K562 (cell line): ENCODE data around the gene MCM7. TPM values are rescaled to one million over a fixed set of nuclear protein-coding genes. Genes with fewer than 3 reads are reported as not detected.

ENCODE experiments used
- CEBPB ChIP-seq: fragments of 450-650 bp; IDR thresholded peaks from 2 replicates; pipeline ENCODE4 v1.6.1; 2016; ENCODE audit warnings: missing genetic modification characterization, missing compliant biosample characterization
- DDX20 ChIP-seq: fragments of 450-650 bp; IDR thresholded peaks from 2 replicates; pipeline ENCODE4 v1.6.1; 2016; ENCODE audit warnings: missing genetic modification characterization, low read depth, mild to moderate bottlenecking, missing compliant biosample characterization, moderate library complexity
- FOSL1 ChIP-seq: fragments of 200-800 bp; sonication (Bioruptor generic); conservative IDR thresholded peaks from 2 replicates; pipeline ENCODE4 v1.6.1; 2016; ENCODE audit warnings: missing genetic modification characterization, missing compliant biosample characterization
- FOXJ3 ChIP-seq: sonication (generic); formaldehyde crosslinking; IDR thresholded peaks from 2 replicates; pipeline ENCODE4 v1.4.0; 2020; ENCODE audit warnings: mild to moderate bottlenecking, missing genetic modification reagents
- HMG20A ChIP-seq: fragments of 450-650 bp; formaldehyde crosslinking; conservative IDR thresholded peaks from 2 replicates; pipeline ENCODE4 v1.4.0; 2020; ENCODE audit warnings: mild to moderate bottlenecking, mixed read lengths
- TSC22D4 ChIP-seq: fragments of 450-650 bp; IDR thresholded peaks from 2 replicates; pipeline ENCODE4 v1.6.1; 2016; ENCODE audit warnings: missing genetic modification characterization, missing biosample characterization, control low read depth
- ZC3H11A ChIP-seq: IDR thresholded peaks from 2 replicates; pipeline ENCODE4 v1.6.1; 2012; ENCODE audit warnings: low read depth, low read length, improper control_type of control experiment
- ZNF121 ChIP-seq: sonication (generic); formaldehyde crosslinking; conservative IDR thresholded peaks from 2 replicates; pipeline ENCODE4 v1.8.0; 2022; ENCODE audit warnings: missing genetic modification reagents
- polyA plus RNA-seq, 8 experiments: library from polyadenylated mRNA; depleted of rRNA in 4 of 8; stranded (reverse) in 5 of 8; unstranded in 3 of 8; fragments of >200 nt; fragmentation: Nextera tagmentation in 2 of 8; fragmentation: Illumina TruSeq in 1 of 8; extraction: Ambion mirVana in 2 of 8; extraction: Trizol in 1 of 8; gene quantifications; 2 replicates each; pipeline versions ENCODE4 v1.2.1 to v1.2.3, GENCODE V29; 2011 to 2014; ENCODE audit warnings: inconsistent platforms in 1 of 8, missing spikeins in 1 of 8
- total RNA-seq, 7 experiments: library from RNA; depleted of rRNA in 6 of 7; stranded (reverse); fragments of >200 nt in 6 of 7; fragmentation: Illumina TruSeq in 2 of 7; extraction: Trizol in 2 of 7; gene quantifications; 2 replicates each; pipeline versions ENCODE4 v1.2.1 to v1.2.3, GENCODE V29; 2011 to 2021; ENCODE audit warnings: low replicate concordance in 1 of 7
- TF ChIP-seq, protein P1 (sequence below): fragments of 250-450 bp; sonication (Bioruptor Pico); IDR thresholded peaks from 2 replicates; pipeline ENCODE4 v1.5.0; 2021
- TF ChIP-seq, protein P2 (sequence below): fragments of 200-800 bp; sonication (Bioruptor generic); IDR thresholded peaks from 2 replicates; pipeline ENCODE4 v1.6.1; 2016; ENCODE audit warnings: missing genetic modification characterization, missing compliant biosample characterization
- TF ChIP-seq, protein P3 (sequence below): sonication (generic); formaldehyde crosslinking; IDR thresholded peaks from 2 replicates; pipeline ENCODE4 v1.9.0; 2022; ENCODE audit warnings: mild to moderate bottlenecking, missing genetic modification reagents
- TF ChIP-seq, protein P4 (sequence below): sonication (generic); formaldehyde crosslinking; IDR thresholded peaks from 2 replicates; pipeline ENCODE4 v1.5.0; 2020; ENCODE audit warnings: missing genetic modification reagents
- TF ChIP-seq, protein P5 (sequence below): sonication (generic); formaldehyde crosslinking; IDR thresholded peaks from 2 replicates; pipeline ENCODE4 v1.8.1; 2022; ENCODE audit warnings: missing genetic modification reagents
- TF ChIP-seq, protein P6 (sequence below): sonication (generic); formaldehyde crosslinking; IDR thresholded peaks from 2 replicates; pipeline ENCODE4 v1.8.0; 2022; ENCODE audit warnings: mild to moderate bottlenecking, missing genetic modification reagents
- TF ChIP-seq, protein P7 (sequence below): IDR thresholded peaks from 2 replicates; pipeline ENCODE4 v1.6.1; 2016; ENCODE audit warnings: missing genetic modification characterization, missing compliant biosample characterization

The MCM7 gene
- total and polyA plus RNA-seq, 9 of the 15 experiments (the other 6 are each of a cell fraction or from before 2014, with no cell fraction given) = 329 to 856 (median 437) TPM

DNA sequence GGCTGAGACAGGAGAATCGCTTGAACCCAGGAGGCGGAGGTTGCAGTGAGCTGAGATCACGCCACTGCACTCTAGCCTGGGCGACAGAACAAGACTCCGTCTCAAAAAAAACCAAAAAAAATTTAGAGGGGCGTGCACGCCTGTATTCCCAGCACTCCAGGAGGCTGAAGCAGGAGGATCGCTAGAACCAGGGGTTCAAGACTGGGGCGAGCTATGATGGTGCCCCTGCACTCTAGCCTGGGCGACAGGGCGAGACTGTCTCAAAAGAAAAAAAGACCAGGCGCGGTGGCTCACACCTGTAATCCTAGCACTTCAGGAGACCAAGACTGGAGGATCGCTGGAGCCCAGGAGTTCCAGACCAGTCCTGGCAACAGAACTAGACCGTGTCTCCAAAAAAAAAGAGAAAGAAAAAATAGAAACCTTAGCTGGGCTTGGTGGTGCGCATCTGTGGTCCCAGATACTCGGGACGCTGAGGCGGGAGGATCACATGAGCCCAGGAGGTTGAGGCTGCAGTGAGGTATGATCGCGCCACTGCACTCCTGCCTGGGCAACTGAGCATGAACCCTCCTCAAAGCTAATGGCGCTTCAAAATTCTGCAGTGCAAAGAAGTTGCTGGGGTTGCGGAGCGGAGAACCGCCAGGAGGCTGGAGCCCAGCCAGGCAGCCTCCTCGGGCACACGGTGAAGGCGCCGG lies 25.2 kb upstream of the MCM7 start (continued):
- TF ChIP-seq, protein P1, sequence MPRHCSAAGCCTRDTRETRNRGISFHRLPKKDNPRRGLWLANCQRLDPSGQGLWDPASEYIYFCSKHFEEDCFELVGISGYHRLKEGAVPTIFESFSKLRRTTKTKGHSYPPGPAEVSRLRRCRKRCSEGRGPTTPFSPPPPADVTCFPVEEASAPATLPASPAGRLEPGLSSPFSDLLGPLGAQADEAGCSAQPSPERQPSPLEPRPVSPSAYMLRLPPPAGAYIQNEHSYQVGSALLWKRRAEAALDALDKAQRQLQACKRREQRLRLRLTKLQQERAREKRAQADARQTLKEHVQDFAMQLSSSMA = 0 out of 2 replicates have a peak, but pooled peaks have one; percentile 8
- TF ChIP-seq, protein P2, sequence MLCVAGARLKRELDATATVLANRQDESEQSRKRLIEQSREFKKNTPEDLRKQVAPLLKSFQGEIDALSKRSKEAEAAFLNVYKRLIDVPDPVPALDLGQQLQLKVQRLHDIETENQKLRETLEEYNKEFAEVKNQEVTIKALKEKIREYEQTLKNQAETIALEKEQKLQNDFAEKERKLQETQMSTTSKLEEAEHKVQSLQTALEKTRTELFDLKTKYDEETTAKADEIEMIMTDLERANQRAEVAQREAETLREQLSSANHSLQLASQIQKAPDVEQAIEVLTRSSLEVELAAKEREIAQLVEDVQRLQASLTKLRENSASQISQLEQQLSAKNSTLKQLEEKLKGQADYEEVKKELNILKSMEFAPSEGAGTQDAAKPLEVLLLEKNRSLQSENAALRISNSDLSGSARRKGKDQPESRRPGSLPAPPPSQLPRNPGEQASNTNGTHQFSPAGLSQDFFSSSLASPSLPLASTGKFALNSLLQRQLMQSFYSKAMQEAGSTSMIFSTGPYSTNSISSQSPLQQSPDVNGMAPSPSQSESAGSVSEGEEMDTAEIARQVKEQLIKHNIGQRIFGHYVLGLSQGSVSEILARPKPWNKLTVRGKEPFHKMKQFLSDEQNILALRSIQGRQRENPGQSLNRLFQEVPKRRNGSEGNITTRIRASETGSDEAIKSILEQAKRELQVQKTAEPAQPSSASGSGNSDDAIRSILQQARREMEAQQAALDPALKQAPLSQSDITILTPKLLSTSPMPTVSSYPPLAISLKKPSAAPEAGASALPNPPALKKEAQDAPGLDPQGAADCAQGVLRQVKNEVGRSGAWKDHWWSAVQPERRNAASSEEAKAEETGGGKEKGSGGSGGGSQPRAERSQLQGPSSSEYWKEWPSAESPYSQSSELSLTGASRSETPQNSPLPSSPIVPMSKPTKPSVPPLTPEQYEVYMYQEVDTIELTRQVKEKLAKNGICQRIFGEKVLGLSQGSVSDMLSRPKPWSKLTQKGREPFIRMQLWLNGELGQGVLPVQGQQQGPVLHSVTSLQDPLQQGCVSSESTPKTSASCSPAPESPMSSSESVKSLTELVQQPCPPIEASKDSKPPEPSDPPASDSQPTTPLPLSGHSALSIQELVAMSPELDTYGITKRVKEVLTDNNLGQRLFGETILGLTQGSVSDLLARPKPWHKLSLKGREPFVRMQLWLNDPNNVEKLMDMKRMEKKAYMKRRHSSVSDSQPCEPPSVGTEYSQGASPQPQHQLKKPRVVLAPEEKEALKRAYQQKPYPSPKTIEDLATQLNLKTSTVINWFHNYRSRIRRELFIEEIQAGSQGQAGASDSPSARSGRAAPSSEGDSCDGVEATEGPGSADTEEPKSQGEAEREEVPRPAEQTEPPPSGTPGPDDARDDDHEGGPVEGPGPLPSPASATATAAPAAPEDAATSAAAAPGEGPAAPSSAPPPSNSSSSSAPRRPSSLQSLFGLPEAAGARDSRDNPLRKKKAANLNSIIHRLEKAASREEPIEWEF (CRISPR knock-in tag) = 0 out of 2 replicates have a peak, but pooled peaks have one; percentile 25
- TF ChIP-seq, protein P3, sequence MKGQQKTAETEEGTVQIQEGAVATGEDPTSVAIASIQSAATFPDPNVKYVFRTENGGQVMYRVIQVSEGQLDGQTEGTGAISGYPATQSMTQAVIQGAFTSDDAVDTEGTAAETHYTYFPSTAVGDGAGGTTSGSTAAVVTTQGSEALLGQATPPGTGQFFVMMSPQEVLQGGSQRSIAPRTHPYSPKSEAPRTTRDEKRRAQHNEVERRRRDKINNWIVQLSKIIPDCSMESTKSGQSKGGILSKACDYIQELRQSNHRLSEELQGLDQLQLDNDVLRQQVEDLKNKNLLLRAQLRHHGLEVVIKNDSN (CRISPR knock-in tag) = peak; percentile 55; the same call in 1 of the 2 replicates
- no peak for TF ChIP-seq HMG20A (CRISPR knock-in tag)
- TF ChIP-seq, protein P4, sequence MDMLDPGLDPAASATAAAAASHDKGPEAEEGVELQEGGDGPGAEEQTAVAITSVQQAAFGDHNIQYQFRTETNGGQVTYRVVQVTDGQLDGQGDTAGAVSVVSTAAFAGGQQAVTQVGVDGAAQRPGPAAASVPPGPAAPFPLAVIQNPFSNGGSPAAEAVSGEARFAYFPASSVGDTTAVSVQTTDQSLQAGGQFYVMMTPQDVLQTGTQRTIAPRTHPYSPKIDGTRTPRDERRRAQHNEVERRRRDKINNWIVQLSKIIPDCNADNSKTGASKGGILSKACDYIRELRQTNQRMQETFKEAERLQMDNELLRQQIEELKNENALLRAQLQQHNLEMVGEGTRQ (CRISPR knock-in tag) = peak; percentile 48; the same call in 1 of the 2 replicates
- TF ChIP-seq FOXJ3 (CRISPR knock-in tag) = no peak
- TF ChIP-seq CEBPB (tag) = no peak
- no peak for TF ChIP-seq DDX20 (tag)
- TF ChIP-seq FOSL1 (tag) = 0 out of 2 replicates have a peak, but pooled peaks have one; percentile 49
- no peak for TF ChIP-seq ZNF121 (CRISPR knock-in tag)
- TF ChIP-seq, protein P5, sequence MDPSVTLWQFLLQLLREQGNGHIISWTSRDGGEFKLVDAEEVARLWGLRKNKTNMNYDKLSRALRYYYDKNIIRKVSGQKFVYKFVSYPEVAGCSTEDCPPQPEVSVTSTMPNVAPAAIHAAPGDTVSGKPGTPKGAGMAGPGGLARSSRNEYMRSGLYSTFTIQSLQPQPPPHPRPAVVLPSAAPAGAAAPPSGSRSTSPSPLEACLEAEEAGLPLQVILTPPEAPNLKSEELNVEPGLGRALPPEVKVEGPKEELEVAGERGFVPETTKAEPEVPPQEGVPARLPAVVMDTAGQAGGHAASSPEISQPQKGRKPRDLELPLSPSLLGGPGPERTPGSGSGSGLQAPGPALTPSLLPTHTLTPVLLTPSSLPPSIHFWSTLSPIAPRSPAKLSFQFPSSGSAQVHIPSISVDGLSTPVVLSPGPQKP (CRISPR knock-in tag) = no peak
- 0 out of 2 replicates have a peak, but pooled peaks have one; percentile 34 for TF ChIP-seq ZC3H11A
- TF ChIP-seq, protein P6, sequence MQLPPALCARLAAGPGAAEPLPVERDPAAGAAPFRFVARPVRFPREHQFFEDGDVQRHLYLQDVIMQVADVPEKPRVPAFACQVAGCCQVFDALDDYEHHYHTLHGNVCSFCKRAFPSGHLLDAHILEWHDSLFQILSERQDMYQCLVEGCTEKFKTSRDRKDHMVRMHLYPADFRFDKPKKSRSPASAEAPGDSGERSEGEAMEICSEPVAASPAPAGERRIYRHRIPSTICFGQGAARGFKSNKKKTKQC (CRISPR knock-in tag) = no peak
- TF ChIP-seq, protein P7, sequence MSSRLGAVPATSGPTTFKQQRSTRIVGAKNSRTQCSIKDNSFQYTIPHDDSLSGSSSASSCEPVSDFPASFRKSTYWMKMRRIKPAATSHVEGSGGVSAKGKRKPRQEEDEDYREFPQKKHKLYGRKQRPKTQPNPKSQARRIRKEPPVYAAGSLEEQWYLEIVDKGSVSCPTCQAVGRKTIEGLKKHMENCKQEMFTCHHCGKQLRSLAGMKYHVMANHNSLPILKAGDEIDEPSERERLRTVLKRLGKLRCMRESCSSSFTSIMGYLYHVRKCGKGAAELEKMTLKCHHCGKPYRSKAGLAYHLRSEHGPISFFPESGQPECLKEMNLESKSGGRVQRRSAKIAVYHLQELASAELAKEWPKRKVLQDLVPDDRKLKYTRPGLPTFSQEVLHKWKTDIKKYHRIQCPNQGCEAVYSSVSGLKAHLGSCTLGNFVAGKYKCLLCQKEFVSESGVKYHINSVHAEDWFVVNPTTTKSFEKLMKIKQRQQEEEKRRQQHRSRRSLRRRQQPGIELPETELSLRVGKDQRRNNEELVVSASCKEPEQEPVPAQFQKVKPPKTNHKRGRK (tag) = no peak
- TF ChIP-seq TSC22D4 (tag) = no peak
